GM21529 (cell line): ENCODE data around the gene UBTD1.
"Not testable (repeated sequence)": the region's sequence is repeated elsewhere in the genome, so short reads cannot be mapped to it uniquely, and the experiment has no call there.

ENCODE experiments used
- ATAC-seq: cut with Tn5 transposase; IDR thresholded peaks from one replicate; pipeline ENCODE4 v1.9.1; 2021; ENCODE audit not compliant: unreplicated experiment

The UBTD1 gene

GRCh38 chr10:97514344-97514743 is 15.6 kb downstream of the UBTD1 start:
- no peak for ATAC-seq

DNA sequence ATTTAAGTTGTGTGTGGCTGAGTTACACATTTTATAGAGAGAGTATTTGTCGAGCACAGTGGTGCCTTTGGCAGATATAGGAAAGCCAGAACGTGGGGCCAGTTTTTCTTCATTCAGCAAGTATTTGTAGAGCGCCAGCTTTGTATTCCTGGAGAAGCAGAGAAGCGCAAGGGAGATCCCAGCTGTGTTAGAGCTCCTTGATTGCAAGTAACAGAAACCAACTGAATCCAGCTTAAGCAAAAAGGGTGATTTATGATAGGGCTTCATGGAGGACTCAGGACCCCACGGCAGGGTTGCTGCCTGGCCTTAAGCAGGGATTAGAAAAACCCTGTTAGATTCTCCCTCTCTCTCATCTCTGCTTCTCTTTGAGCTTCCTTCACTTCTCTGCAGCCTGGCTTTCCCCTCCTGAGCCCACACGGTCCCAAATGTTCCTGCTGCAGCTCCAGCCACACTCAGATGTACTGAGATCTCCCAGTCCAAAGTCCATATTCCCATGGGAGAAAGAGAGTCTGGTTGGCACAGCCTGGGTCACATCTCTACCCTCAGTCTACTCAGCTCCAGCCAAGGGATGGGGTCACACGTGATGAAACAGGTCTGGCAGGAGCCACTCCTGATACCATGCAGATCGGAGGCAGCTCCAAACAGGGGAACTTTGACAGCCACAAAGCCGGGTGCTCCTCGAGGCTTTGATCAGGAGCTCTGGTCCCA is 16.7 kb downstream of the UBTD1 start:
- ATAC-seq: no peak

- no peak for ATAC-seq
Observed at GRCh38 chr10:97517096-97517750, 18.5 kb downstream of the UBTD1 start.

DNA sequence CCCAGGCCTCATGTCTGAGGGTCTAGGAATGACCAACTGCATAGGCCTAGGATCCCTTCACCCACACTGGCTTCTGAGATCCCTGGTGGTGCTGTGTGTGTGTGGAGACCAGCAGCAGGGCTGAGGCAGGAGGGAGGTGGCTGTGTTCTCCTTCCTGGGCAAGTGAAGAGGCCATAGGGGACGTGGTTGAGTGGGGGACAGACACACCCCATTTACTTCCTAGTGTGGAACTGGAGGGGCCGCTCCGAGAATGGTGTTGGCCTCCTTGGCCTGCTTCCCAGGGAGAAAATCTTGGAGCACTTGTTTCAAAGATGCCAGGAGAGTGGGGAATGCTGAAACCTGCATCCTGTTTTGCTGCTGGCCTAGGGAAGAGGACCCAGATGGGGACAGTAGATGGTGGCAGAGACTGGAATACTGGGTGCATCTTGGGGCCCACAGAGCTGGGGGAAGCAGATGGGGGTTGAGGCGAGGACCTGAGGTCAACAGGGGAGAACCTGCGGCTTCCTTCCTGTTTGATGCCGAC is 19.1 kb downstream of the UBTD1 start:
- ATAC-seq: no peak

DNA sequence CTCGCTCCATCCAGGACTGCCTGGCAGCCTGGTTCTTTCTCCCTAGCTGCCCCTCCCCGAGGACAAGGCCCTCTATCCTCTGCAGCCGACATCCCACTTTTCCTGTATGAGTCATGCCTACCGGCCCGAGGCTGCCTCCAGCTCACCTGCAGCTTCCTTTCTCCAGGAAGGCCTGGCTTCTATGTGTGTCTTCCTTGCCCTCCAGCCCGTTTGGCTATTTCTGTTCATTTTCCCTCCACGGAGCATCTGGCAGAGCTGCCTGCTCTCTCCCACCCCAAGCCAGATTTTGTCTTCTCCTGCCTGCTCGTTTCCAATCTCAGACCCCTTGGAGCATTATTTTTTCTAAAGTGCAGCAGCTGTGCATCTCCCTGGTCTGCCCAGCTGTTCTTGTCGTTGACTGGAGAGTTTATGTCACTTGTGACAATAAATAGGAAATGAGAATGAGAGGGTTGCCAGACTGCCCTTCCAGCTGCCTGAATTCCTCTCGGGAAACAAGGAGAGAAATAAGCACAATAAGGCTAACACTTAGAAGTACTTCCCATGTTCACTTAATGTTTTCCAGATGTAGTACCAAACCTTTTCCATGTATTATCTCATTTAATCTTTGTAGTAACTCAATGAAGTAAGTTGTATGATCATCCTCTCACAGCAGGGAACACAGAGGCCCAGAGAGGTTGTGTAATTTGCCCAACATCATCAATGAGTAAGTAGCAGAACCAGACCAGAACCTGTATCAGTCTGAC is 19.7 kb downstream of the UBTD1 start:
- no peak for ATAC-seq

- no peak for ATAC-seq
Observed at GRCh38 chr10:97519342-97519741, 20.6 kb downstream of the UBTD1 start.

GRCh38 chr10:97520520-97520919 is 21.8 kb downstream of the UBTD1 start:
- ATAC-seq: no peak

GRCh38 chr10:97520978-97521761 is 22.4 kb downstream of the UBTD1 start:
- no peak for ATAC-seq

DNA sequence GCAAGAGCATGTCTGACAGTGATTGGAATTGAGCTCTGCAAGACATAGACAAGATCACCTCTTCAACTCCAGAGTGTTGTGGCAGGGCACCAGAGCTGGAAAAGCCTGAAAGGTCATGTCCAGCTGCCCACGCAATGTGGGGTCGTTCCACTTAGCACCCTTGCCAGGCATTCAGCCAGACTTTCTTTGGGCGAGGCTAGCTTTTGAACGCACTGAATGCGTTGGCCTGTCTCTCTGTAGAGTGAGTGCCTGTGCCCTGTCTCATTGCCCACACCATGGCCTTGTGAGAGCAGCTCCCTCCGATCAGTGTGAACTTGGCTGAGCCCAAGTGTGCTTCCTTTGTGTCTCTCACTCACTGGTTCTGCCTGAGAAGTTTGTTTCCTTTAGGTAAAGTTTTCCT is 23.3 kb downstream of the UBTD1 start:
- ATAC-seq: no peak

DNA sequence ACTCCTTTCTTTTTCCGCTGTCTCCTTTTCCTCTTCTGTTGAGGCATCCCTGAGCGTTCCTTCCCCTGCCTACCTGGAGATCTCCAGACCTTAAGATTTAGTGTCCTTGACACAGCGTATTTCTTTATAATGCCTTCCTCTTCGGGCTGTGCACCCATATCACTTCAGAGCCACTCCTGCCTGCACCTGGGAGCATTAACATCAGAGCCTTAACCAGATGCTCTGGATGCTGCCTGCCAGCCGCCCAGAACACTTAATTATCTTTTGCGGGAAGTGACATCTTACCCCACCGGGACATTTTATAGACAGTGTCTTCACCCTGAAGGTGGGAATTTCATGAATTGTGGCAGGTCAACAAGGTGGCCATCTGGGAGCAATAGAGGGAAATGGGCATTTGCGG is 24.2 kb downstream of the UBTD1 start:
- no peak for ATAC-seq

- ATAC-seq: no peak
Observed at GRCh38 chr10:97525086-97525485, 26.4 kb downstream of the UBTD1 start.

DNA sequence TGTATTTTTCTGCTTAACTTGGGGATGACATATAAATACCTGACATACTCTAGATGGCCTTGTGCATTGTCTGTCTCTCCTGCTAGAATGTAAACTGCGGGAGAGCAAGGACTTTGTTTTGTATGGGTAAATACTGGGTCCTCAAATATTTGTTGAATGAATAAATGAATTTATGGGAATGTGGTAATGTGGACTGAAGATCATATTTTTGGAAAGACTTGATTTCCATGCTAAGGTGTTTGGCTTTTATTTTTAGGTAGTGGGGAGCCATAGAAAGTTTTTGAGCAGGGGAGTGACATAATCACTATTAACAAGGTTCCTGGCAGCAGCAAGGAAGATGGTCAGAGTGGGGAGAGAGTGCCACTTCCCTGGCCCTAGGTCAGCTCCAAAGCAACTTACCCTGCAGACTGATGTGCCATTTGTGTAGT is 27.0 kb downstream of the UBTD1 start:
- ATAC-seq: no peak

DNA sequence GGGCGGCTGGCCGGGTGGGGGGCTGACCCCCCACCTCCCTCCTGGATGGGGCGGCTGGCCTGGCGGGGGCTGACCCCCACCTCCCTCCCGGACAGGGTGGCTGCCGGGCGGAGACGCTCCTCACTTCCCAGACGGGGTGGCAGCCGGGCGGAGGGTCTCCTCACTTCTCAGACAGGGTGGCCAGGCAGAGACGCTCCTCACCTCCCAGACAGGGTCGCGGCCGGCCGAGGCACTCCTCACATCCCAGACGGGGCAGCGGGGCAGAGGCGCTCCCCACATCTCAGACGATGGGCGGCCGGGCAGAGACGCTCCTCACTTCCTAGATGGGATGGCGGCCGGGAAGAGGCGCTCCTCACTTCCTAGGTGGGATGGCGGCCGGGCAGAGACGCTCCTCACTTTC is 30.2 kb downstream of the UBTD1 start:
- ATAC-seq: not testable (repeated sequence)

DNA sequence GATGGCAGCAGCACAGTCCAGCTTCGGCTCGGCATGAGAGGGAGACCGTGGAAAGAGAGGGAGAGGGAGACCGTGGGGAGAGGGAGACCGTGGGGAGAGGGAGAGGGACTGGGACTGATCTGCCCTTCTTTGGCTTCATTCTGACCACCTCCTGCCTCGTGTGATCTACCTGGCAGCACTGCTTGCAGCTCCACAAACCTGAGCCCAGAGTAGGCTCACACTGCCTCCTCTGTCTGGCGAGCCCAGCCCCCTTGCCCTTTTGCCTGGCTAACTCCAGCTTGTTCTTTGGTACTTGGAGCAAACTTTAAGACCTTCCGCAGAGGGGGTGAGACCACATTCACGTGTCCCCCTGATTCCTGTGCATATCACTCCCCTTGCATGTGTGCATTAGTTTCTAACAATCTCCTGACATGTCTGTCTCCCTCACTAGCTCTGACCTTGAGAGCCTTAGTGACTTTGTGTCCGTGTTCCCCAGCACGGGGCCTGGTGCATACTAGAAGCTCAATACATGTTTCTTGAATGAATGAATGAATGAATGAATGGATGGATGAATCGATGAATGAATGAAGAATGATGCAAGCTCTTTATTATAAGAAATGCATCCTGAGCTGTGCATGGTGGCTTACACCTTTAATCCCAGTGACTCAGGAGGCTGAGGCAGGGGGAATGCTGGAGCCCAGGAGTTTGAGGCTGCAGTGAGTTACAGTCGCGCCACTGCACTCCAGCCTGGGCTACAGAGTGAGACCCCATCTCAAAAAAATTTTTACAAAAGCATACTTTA is 31.2 kb downstream of the UBTD1 start:
- no peak for ATAC-seq

GRCh38 chr10:97531401-97531986 is 32.8 kb downstream of the UBTD1 start:
- ATAC-seq: no peak

- ATAC-seq: no peak
Observed at GRCh38 chr10:97532935-97533671, 34.4 kb downstream of the UBTD1 start.

DNA sequence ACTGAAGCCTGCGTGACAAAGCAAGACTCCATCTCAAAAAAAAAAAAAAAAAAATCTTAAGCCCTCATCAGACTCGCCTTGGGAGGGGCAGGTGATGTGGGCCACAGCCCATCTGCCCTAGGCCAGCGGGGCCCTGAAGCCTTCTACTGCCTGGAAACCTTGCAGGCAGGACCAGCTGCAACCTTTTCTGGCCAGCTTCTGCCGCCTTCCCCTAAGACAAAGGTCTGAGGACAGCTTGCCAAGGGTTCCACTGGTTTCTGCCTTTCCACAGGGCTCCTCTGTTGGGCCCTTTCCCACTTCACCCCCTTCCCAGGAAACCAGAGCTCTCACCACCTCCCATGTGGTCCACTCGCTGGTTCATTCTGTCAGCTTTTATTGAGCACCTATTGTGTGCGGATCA is 35.2 kb downstream of the UBTD1 start:
- no peak for ATAC-seq

GRCh38 chr10:97534746-97535367 is 36.1 kb downstream of the UBTD1 start:
- no peak for ATAC-seq
